ENCODE measurements around the gene ZFHX2. TPM values are rescaled to one million over a fixed set of nuclear protein-coding genes. Genes with fewer than 3 reads are reported as not detected.

The ZFHX2 gene
- total and polyA plus RNA-seq, 2 of the 13 experiments (the other 11 are each of a cell fraction or from before 2014, with no cell fraction given), result 0.17 to 0.44 TPM

DNA sequence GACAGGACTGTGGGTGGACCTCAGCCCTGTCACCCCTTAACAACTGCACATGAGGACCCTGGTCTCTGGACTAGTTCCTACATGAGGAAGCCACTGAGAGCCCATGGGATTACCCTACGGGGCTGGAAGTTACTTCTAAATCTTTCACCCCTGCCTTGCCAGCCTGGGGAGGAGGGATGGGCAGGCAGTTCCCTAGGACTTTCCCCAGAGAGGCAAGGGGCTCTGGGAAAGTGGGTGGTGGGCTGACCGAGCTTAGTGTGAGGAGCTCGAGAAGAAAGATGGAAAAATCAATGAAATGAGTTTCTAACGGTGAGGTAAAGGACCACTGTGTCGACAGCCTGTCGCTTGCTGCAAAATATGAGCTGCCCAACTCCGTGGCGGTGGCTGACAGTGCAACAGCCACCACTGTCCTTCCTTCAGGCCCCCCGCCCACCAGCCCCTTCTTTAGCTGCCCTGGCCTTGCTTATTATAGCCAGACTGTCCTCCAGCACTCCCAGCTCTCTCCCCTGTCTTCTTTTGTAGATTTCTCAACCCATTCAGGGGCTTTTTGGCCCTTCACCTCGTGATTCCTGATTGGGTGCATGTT lies 5.0 kb downstream of the ZFHX2 start (continued):
- 0 out of 2 replicates have a peak, but pooled peaks have one; percentile 40 for TF ChIP-seq NRL (CRISPR knock-in tag; IDR thresholded peaks at IDR 0.05; ENCODE audit: borderline replicate concordance)
- TF ChIP-seq, protein P1, sequence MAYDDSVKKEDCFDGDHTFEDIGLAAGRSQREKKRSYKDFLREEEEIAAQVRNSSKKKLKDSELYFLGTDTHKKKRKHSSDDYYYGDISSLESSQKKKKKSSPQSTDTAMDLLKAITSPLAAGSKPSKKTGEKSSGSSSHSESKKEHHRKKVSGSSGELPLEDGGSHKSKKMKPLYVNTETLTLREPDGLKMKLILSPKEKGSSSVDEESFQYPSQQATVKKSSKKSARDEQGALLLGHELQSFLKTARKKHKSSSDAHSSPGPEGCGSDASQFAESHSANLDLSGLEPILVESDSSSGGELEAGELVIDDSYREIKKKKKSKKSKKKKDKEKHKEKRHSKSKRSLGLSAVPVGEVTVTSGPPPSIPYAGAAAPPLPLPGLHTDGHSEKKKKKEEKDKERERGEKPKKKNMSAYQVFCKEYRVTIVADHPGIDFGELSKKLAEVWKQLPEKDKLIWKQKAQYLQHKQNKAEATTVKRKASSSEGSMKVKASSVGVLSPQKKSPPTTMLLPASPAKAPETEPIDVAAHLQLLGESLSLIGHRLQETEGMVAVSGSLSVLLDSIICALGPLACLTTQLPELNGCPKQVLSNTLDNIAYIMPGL (CRISPR knock-in tag; IDR thresholded peaks at IDR 0.05; ENCODE audit: borderline replicate concordance in 1 of 2, low read depth in 1 of 2), result 0 out of 4 replicates have a peak, but pooled peaks of 1 of the 2 experiments have one; percentile 26
- 0 out of 2 replicates have a peak, but pooled peaks have one; percentile 17 for TF ChIP-seq GZF1 (CRISPR knock-in tag; IDR thresholded peaks at IDR 0.05)
- TF ChIP-seq THAP11 (CRISPR knock-in tag; IDR thresholded peaks at IDR 0.05), result 0 out of 2 replicates have a peak, but pooled peaks have one; percentile 19
- TF ChIP-seq, protein P2, sequence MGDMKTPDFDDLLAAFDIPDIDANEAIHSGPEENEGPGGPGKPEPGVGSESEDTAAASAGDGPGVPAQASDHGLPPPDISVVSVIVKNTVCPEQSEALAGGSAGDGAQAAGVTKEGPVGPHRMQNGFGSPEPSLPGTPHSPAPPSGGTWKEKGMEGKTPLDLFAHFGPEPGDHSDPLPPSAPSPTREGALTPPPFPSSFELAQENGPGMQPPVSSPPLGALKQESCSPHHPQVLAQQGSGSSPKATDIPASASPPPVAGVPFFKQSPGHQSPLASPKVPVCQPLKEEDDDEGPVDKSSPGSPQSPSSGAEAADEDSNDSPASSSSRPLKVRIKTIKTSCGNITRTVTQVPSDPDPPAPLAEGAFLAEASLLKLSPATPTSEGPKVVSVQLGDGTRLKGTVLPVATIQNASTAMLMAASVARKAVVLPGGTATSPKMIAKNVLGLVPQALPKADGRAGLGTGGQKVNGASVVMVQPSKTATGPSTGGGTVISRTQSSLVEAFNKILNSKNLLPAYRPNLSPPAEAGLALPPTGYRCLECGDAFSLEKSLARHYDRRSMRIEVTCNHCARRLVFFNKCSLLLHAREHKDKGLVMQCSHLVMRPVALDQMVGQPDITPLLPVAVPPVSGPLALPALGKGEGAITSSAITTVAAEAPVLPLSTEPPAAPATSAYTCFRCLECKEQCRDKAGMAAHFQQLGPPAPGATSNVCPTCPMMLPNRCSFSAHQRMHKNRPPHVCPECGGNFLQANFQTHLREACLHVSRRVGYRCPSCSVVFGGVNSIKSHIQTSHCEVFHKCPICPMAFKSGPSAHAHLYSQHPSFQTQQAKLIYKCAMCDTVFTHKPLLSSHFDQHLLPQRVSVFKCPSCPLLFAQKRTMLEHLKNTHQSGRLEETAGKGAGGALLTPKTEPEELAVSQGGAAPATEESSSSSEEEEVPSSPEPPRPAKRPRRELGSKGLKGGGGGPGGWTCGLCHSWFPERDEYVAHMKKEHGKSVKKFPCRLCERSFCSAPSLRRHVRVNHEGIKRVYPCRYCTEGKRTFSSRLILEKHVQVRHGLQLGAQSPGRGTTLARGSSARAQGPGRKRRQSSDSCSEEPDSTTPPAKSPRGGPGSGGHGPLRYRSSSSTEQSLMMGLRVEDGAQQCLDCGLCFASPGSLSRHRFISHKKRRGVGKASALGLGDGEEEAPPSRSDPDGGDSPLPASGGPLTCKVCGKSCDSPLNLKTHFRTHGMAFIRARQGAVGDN (CRISPR knock-in tag; IDR thresholded peaks at IDR 0.05), result 0 out of 2 replicates have a peak, but pooled peaks have one; percentile 19
- no peak for TF ChIP-seq ZFP36L1 (CRISPR knock-in tag; IDR thresholded peaks at IDR 0.05)
- TF ChIP-seq ZNF441 (CRISPR knock-in tag; IDR thresholded peaks at IDR 0.05; ENCODE audit: borderline replicate concordance), result no peak
- TF ChIP-seq RFXAP (CRISPR knock-in tag; IDR thresholded peaks at IDR 0.05; ENCODE audit: borderline replicate concordance), result 0 out of 2 replicates have a peak, but pooled peaks have one; percentile 56

Measured in HepG2 (cell line).